Measurements from ENCODE around the gene ANKRD1.

ANKRD1 gene

GRCh38 chr10:90871766-90872647 is 48.9 kb downstream of the ANKRD1 start, which contains the start of gene RPP30:
Gene RPP30 (plus strand): TSS chr10:90871974. CDS start chr10:90871987, 13 bp downstream.
- DNase-seq (ENCODE audit: extremely low spot score): peak; percentile 85

GRCh38 chr10:90871279-90871765 is 49.6 kb downstream of the ANKRD1 start:
- TF ChIP-seq FOXA1 (IDR thresholded peaks at IDR 0.05) (no peak), L3MBTL2 (conservative IDR thresholded peaks at IDR 0.05) (no peak; the same call in 1 of the 2 replicates), BHLHE40 (IDR thresholded peaks at IDR 0.05; ENCODE audit: borderline replicate concordance) (no peak), ELF4 (IDR thresholded peaks at IDR 0.05) (no peak), ZNF384 (IDR thresholded peaks at IDR 0.05) (no peak), ARNT (IDR thresholded peaks at IDR 0.05) (no peak), FOXK2 (IDR thresholded peaks at IDR 0.05) (no peak), CTBP1 (IDR thresholded peaks at IDR 0.05; ENCODE audit: borderline replicate concordance) (no peak), SP1 (IDR thresholded peaks at IDR 0.05) (no peak), SUZ12 (IDR thresholded peaks at IDR 0.05) (no peak)
- ChIA-PET CTCF (interaction anchor here (1.1 kb wide), 1 partner anchor 9 kb away, joined by 3 read pairs; no protein-coding TSS in a partner anchor), POLR2A (interaction anchor here (0.6 to 1.4 kb wide), 7 partner anchors 8 to 392 kb away, joined by 3 to 5 read pairs (median 3); no protein-coding TSS in a partner anchor)
- DNase-seq (ENCODE audit: extremely low spot score): peak; percentile 64

More at GRCh38 chr10:90871766-90872647, 48.9 kb downstream of the ANKRD1 start, which contains the start of gene RPP30:
- CTCF ChIA-PET: interaction anchor here (1.1 kb wide), 1 partner anchor 8 kb away, joined by 3 read pairs; no protein-coding TSS in a partner anchor
- TF ChIP-seq L3MBTL2 (conservative IDR thresholded peaks at IDR 0.05) (peak; percentile 79), SP1 (IDR thresholded peaks at IDR 0.05) (no peak), SUZ12 (IDR thresholded peaks at IDR 0.05) (no peak)
- POLR2A ChIA-PET: interaction anchor here (0.6 to 1.4 kb wide), 8 partner anchors 8 to 392 kb away, joined by 3 to 5 read pairs (median 3); no protein-coding TSS in a partner anchor

GRCh38 chr10:90866050-90866598 is 54.8 kb downstream of the ANKRD1 start:
- no peak for TF ChIP-seq ELF4 (IDR thresholded peaks at IDR 0.05)
- no peak for TF ChIP-seq HDGF (IDR thresholded peaks at IDR 0.05; ENCODE audit: borderline replicate concordance)
- no peak for TF ChIP-seq SUZ12 (IDR thresholded peaks at IDR 0.05)
- no peak for TF ChIP-seq PKNOX1 (IDR thresholded peaks at IDR 0.05)
- TF ChIP-seq FOXA1 (IDR thresholded peaks at IDR 0.05): no peak
- TF ChIP-seq ZNF384 (IDR thresholded peaks at IDR 0.05): no peak
- no peak for TF ChIP-seq L3MBTL2 (conservative IDR thresholded peaks at IDR 0.05)
- TF ChIP-seq NFRKB (IDR thresholded peaks at IDR 0.05): no peak
- TF ChIP-seq FOXK2 (IDR thresholded peaks at IDR 0.05): no peak
- TF ChIP-seq SP1 (IDR thresholded peaks at IDR 0.05): no peak
- no peak for TF ChIP-seq TARDBP (IDR thresholded peaks at IDR 0.05)
- no peak for TF ChIP-seq BHLHE40 (IDR thresholded peaks at IDR 0.05; ENCODE audit: borderline replicate concordance)
- ChIA-PET CTCF (interaction anchor here (0.6 to 1.0 kb wide), 6 partner anchors 11 to 271 kb away, joined by 3 to 7 read pairs (median 3); no protein-coding TSS in a partner anchor), POLR2A (interaction anchor here (0.6 to 1.2 kb wide), 3 partner anchors 124 to 1165 kb away, joined by 3 read pairs; partner anchors contain the start of gene KIF20B)
- DNase-seq (ENCODE audit: extremely low spot score): no peak

GRCh38 chr10:90865401-90865800 is 55.5 kb downstream of the ANKRD1 start:
- POLR2A ChIA-PET: interaction anchor here (0.6 to 1.2 kb wide), 3 partner anchors 123 to 1164 kb away, joined by 3 read pairs; partner anchors contain the start of gene KIF20B
- CTCF ChIA-PET: interaction anchor here (0.6 to 1.0 kb wide), 8 partner anchors 11 to 1303 kb away, joined by 3 to 7 read pairs (median 3); no protein-coding TSS in a partner anchor
- TF ChIP-seq FOXK2 (IDR thresholded peaks at IDR 0.05): no peak
- no peak for TF ChIP-seq PKNOX1 (IDR thresholded peaks at IDR 0.05)
- TF ChIP-seq SP1 (IDR thresholded peaks at IDR 0.05): no peak
- TF ChIP-seq CTBP1 (IDR thresholded peaks at IDR 0.05; ENCODE audit: borderline replicate concordance): no peak
- no peak for TF ChIP-seq ARNT (IDR thresholded peaks at IDR 0.05)
- no peak for TF ChIP-seq SUZ12 (IDR thresholded peaks at IDR 0.05)
- TF ChIP-seq TARDBP (IDR thresholded peaks at IDR 0.05): no peak
- no peak for TF ChIP-seq FOXM1 (IDR thresholded peaks at IDR 0.05; ENCODE audit: borderline replicate concordance)
- no peak for TF ChIP-seq FOXA1 (IDR thresholded peaks at IDR 0.05)
- no peak for TF ChIP-seq ELF4 (IDR thresholded peaks at IDR 0.05)
- no peak for DNase-seq (ENCODE audit: extremely low spot score)

GRCh38 chr10:90862908-90863514 is 57.9 kb downstream of the ANKRD1 start:
- CTCF ChIA-PET: interaction anchor here (1.0 kb wide), 1 partner anchor 112 kb away, joined by 8 read pairs; no protein-coding TSS in a partner anchor

More at GRCh38 chr10:90862908-90863514, 57.9 kb downstream of the ANKRD1 start:
- DNase-seq (ENCODE audit: extremely low spot score): peak; percentile 38
- no peak for TF ChIP-seq ZNF384 (IDR thresholded peaks at IDR 0.05)
- POLR2A ChIA-PET: interaction anchor here (0.9 kb wide), 1 partner anchor 8 kb away, joined by 3 read pairs; the partner anchor contains the start of gene RPP30

Data from HEK293T (cell line).